ENCODE measurements around the gene IKZF3. TPM values are rescaled to one million over a fixed set of nuclear protein-coding genes. Genes with fewer than 3 reads are reported as not detected.

Gene IKZF3
- total and polyA plus RNA-seq, 10 of the 15 experiments (the other 5 are each of a cell fraction or from before 2014, with no cell fraction given) = 5.5 to 98.2 (median 47.6) TPM

DNA sequence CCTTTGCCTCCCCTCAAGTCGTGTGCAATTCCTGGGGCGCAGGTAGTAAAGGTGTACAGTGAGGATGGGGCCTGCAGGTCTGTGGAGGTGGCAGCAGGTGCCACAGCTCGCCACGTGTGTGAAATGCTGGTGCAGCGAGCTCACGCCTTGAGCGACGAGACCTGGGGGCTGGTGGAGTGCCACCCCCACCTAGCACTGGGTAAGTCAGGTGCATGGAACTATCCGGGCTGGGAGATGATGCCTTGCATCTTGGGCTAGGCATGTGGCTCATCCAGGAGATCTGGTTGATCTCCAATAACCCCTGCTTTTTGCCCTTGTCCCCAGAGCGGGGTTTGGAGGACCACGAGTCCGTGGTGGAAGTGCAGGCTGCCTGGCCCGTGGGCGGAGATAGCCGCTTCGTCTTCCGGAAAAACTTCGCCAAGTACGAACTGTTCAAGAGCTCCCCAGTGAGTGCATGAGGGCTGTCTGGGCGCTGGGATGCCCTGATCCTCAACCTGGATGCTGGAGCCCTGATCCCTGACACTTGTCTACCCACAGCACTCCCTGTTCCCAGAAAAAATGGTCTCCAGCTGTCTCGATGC is 121.2 kb downstream of the IKZF3 start:
- Histone ChIP-seq H3K4me3 (no peak overlapping the region), H4K20me1 (ENCODE audit: control insufficient read depth, insufficient read depth) (no peaks in the 10 kb centered on the region), H3K79me2 (ENCODE audit: control insufficient read depth, insufficient read depth, low read length) (no peaks in the 10 kb centered on the region), H3K9me3 (replicated peaks; ENCODE audit: control insufficient read depth, insufficient read depth, low read length) (no peaks in the 10 kb centered on the region), H3K4me1 (ENCODE audit: control insufficient read depth, insufficient read depth, low read length) (peaks cover 8% of the 10 kb centered on the region), H3K4me2 (ENCODE audit: control insufficient read depth, insufficient read depth) (no peak overlapping the region), H3K27ac (ENCODE audit: control insufficient read depth, insufficient read depth) (no peak overlapping the region), H3K36me3 (ENCODE audit: control insufficient read depth in 2 of 2, insufficient read depth in 2 of 2, low read length in 1 of 2) (no peaks in the 10 kb centered on the region), H2AFZ (ENCODE audit: control insufficient read depth, low read depth, low read length) (no peak overlapping the region), H3K27me3 (replicated peaks in 1 of 2; ENCODE audit: control insufficient read depth in 2 of 2, insufficient read depth in 2 of 2, low read length in 1 of 2) (peaks cover 0 to 2% of the 10 kb centered on the region in 2 experiments; a peak in 2 of 4 replicates), H3K9ac (ENCODE audit: control insufficient read depth, insufficient read depth, low read length) (no peak overlapping the region)
- FAIRE-seq (no peak), ATAC-seq (no peak), DNase-seq (ENCODE audit: low read depth, low spot score) (no peak)
- ChIA-PET SMC1A (ENCODE audit: uncharacterized antibody, unreplicated experiment) (no interaction called here), RAD21 (ENCODE audit: unreplicated experiment) (no interaction called here), POLR2A (interaction anchor here (0.6 kb wide), 1 partner anchor 98 kb away, joined by 3 read pairs; no protein-coding TSS in a partner anchor), CTCF (interaction anchor here (1.2 kb wide), 1 partner anchor 120 kb away, joined by 3 read pairs; no protein-coding TSS in a partner anchor)
- 37% methylated on average over 21 of the region's 21 CpGs for WGBS (ENCODE audit: insufficient coverage, insufficient replicate concordance, low lambda C conversion rate, missing lambda C conversion rate)
- intact Hi-C loops (cut with micrococcal nuclease; ENCODE audit: unreplicated experiment) = no loop called here
- in situ Hi-C loops (cut with MboI) = no loop called here
- no peak for TF ChIP-seq EED (IDR thresholded peaks at IDR 0.05; ENCODE audit: low read depth)
- no peak for TF ChIP-seq SIN3A (IDR thresholded peaks at IDR 0.05; ENCODE audit: low read depth, low read length)
- TF ChIP-seq, protein P1, sequence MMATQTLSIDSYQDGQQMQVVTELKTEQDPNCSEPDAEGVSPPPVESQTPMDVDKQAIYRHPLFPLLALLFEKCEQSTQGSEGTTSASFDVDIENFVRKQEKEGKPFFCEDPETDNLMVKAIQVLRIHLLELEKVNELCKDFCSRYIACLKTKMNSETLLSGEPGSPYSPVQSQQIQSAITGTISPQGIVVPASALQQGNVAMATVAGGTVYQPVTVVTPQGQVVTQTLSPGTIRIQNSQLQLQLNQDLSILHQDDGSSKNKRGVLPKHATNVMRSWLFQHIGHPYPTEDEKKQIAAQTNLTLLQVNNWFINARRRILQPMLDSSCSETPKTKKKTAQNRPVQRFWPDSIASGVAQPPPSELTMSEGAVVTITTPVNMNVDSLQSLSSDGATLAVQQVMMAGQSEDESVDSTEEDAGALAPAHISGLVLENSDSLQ (IDR thresholded peaks at IDR 0.05) = no peak
- no peak for TF ChIP-seq ATF3 (IDR thresholded peaks at IDR 0.05; ENCODE audit: borderline replicate concordance, extremely low read depth, low read depth, low read length)
- TF ChIP-seq SUZ12 (IDR thresholded peaks at IDR 0.05; ENCODE audit: unreplicated experiment) = no peak
- TF ChIP-seq CBX5 (IDR thresholded peaks at IDR 0.05; ENCODE audit: low read depth) = no peak
- no peak for TF ChIP-seq MTA3 (IDR thresholded peaks at IDR 0.05; ENCODE audit: borderline replicate concordance, low read length)
- TF ChIP-seq MYC (IDR thresholded peaks at IDR 0.05; ENCODE audit: insufficient read depth, insufficient read length, insufficient replicate concordance, low read length, severe bottlenecking) = no peak
- TF ChIP-seq CTCF (IDR thresholded peaks at IDR 0.05 in 2 of 3, conservative IDR thresholded peaks at IDR 0.05 in 1 of 3; ENCODE audit: control insufficient read depth in 2 of 3, extremely low read depth in 1 of 3, insufficient read depth in 1 of 3, low read depth in 3 of 3, low read length in 3 of 3) = no peak
- TF ChIP-seq BACH1 (IDR thresholded peaks at IDR 0.05; ENCODE audit: borderline replicate concordance) = no peak
- TF ChIP-seq LARP7 (IDR thresholded peaks at IDR 0.05) = no peak
- TF ChIP-seq ZNF274 (IDR thresholded peaks at IDR 0.05; ENCODE audit: insufficient read depth, insufficient read length) = no peak
- no TSS peak for BruUV-seq (replicated peaks)
